OCI-LY1 (cell line): ENCODE results near the gene TIMM50.

Source experiments
- H2AFZ ChIP-seq: fragments of 200-600 bp; sonication (generic), shearing (Covaris generic); 2 replicates; pipeline ENCODE4 v1.6.0; 2014; ENCODE audit warnings: antibody characterized with exemption, mild to moderate bottlenecking, low read length
- H3F3A ChIP-seq: fragments of 200-600 bp; sonication (generic), shearing (Covaris generic); 2 replicates; pipeline ENCODE4 v1.6.0; 2014; ENCODE audit warnings: mild to moderate bottlenecking, antibody characterized with exemption, low read length, moderate library complexity; ENCODE audit not compliant: insufficient read depth
- H3K27ac ChIP-seq: fragments of 200-600 bp; sonication (generic); 2 replicates; pipeline ENCODE4 v1.5.1; 2014; ENCODE audit warnings: low read length, mixed run types, mild to moderate bottlenecking, low read depth; ENCODE audit not compliant: poor library complexity, severe bottlenecking
- H3K27me3 ChIP-seq: fragments of 200-600 bp; sonication (generic); 2 replicates; pipeline ENCODE4 v1.6.0; 2014; ENCODE audit warnings: antibody characterized with exemption, mild to moderate bottlenecking, low read length, moderate library complexity; ENCODE audit not compliant: insufficient read depth
- H3K36me3 ChIP-seq: fragments of 200-600 bp; sonication (generic); 2 replicates; pipeline ENCODE4 v1.6.1; 2014; ENCODE audit warnings: mild to moderate bottlenecking, antibody characterized with exemption, low read length, moderate library complexity, mixed read lengths; ENCODE audit not compliant: insufficient read depth
- H3K4me1 ChIP-seq: fragments of 200-600 bp; sonication (generic); 2 replicates; pipeline ENCODE4 v1.5.1; 2014; ENCODE audit warnings: mild to moderate bottlenecking, low read length, moderate library complexity; ENCODE audit not compliant: insufficient read depth, severe bottlenecking
- H3K4me2 ChIP-seq: fragments of 200-600 bp; sonication (generic), shearing (Covaris generic); 2 replicates; pipeline ENCODE4 v1.6.1; 2014; ENCODE audit warnings: low read length
- H3K4me3 ChIP-seq: fragments of 200-600 bp; sonication (generic); 2 replicates; pipeline ENCODE4 v1.5.1; 2014; ENCODE audit warnings: low read length, low read depth, mild to moderate bottlenecking, mixed read lengths; ENCODE audit not compliant: poor library complexity, severe bottlenecking
- H3K79me2 ChIP-seq: fragments of 200-600 bp; shearing (Covaris generic); 2 replicates; pipeline ENCODE4 v1.6.1; 2016; ENCODE audit warnings: mixed run types, low read length, mixed read lengths; ENCODE audit not compliant: insufficient read depth
- H3K9ac ChIP-seq: fragments of 200-600 bp; sonication (generic), shearing (Covaris generic); 2 replicates; pipeline ENCODE4 v1.6.1; 2014; ENCODE audit warnings: mild to moderate bottlenecking, low read length, mixed read lengths
- H3K9me2 ChIP-seq: fragments of 200-600 bp; sonication (generic), shearing (Covaris generic); 2 replicates; pipeline ENCODE4 v1.6.1; 2014; ENCODE audit warnings: low read depth, mild to moderate bottlenecking, low read length, mixed read lengths
- H3K9me3 ChIP-seq: fragments of 200-600 bp; shearing (Covaris generic); 2 replicates; pipeline ENCODE4 v1.6.1; 2014; ENCODE audit warnings: low read length, mixed read lengths
- H4K20me1 ChIP-seq: fragments of 200-600 bp; sonication (generic), shearing (Covaris generic); 2 replicates; pipeline ENCODE4 v1.6.0; 2016; ENCODE audit warnings: mild to moderate bottlenecking, low read length; ENCODE audit not compliant: insufficient read depth
- CTCF ChIP-seq: fragments of 200-600 bp; sonication (generic), shearing (Covaris generic); IDR thresholded peaks from 2 replicates; pipeline ENCODE4 v1.5.1; 2017; ENCODE audit warnings: mild to moderate bottlenecking, antibody characterized with exemption, low read length, moderate library complexity, mixed read lengths
- EZH2 ChIP-seq: fragments of 200-600 bp; sonication (generic), shearing (Covaris generic); IDR thresholded peaks from 2 replicates; pipeline ENCODE4 v1.8.0; 2017; ENCODE audit warnings: borderline replicate concordance, mixed run types, mild to moderate bottlenecking, antibody characterized with exemption, low read length, moderate library complexity, mixed read lengths

The TIMM50 gene

DNA sequence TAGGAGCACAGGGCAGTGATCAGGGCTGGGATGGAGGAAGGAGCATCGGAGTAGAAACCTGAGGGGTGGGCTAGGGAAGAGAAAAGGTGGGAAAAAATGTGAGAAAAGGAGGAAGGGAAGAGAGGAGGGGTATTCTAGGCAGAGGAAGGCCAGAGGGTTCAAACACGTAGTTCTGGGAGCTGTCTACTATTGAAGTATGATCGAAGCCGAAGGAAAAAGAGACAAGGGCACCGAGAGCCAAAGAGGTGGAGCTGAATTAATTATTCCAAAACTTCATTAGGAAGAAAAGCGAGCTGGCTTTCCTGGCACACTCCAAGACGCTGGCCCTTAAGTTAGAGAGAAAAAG lies 25.9 kb downstream of the TIMM50 start:
- no peak overlapping the region for H2AFZ ChIP-seq
- peaks cover 5% of the 10 kb centered on the region; the same call in 1 of the 2 replicates for H3K27me3 ChIP-seq
- H3K4me3 ChIP-seq: no peak overlapping the region
- TF ChIP-seq EZH2: no peak
- TF ChIP-seq CTCF: no peak
- no peaks in the 10 kb centered on the region for H4K20me1 ChIP-seq
- H3F3A ChIP-seq: no peaks in the 10 kb centered on the region
- H3K9me3 ChIP-seq: no peaks in the 10 kb centered on the region
- peaks cover 14% of the 10 kb centered on the region for H3K4me1 ChIP-seq
- no peaks in the 10 kb centered on the region; the same call in 1 of the 2 replicates for H3K36me3 ChIP-seq
- no peak overlapping the region for H3K27ac ChIP-seq
- no peak overlapping the region for H3K4me2 ChIP-seq
- H3K9me2 ChIP-seq: no peaks in the 10 kb centered on the region
- H3K9ac ChIP-seq: no peak overlapping the region
- no peaks in the 10 kb centered on the region for H3K79me2 ChIP-seq

GRCh38 chr19:39506944-39507714 lies 26.5 kb downstream of the TIMM50 start:
- Histone ChIP-seq H3K4me3 (peak overlapping the region; percentile 67), H3K27me3 (peaks cover 5% of the 10 kb centered on the region; the same call in 1 of the 2 replicates), H3K9me2 (no peaks in the 10 kb centered on the region), H3K4me1 (peaks cover 14% of the 10 kb centered on the region), H2AFZ (no peak overlapping the region), H3K9ac (peak overlapping the region; percentile 68), H3K36me3 (no peaks in the 10 kb centered on the region; the same call in 1 of the 2 replicates), H3K4me2 (peak overlapping the region; percentile 71), H3F3A (no peaks in the 10 kb centered on the region), H4K20me1 (no peaks in the 10 kb centered on the region), H3K79me2 (no peaks in the 10 kb centered on the region), H3K9me3 (no peaks in the 10 kb centered on the region), H3K27ac (no peak overlapping the region)
- TF ChIP-seq EZH2 (no peak), CTCF (no peak)

DNA sequence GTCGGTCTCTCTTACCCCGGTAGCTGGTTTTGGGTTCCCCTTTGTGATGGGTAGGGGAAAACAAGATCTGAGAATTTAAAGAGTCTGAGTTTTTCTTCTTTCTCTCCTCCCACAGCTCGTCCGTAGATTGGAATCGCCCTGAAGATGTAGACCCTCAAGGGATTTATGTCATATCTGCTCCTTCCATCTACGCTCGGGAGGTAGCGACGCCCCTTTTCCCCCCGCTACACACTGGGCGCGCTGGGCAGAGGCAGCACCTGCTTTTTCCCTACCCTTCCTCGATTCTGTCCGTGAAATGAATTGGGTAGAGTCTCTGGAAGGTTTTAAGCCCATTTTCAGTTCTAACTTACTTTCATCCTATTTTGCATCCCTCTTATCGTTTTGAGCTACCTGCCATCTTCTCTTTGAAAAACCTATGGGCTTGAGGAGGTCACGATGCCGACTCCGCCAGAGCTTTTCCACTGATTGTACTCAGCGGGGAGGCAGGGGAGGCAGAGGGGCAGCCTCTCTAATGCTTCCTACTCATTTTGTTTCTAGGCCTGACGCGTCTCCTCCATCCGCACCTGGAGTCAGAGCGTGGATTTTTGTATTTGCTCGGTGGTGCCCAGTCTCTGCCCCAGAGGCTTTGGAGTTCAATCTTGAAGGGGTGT lies 27.2 kb downstream of the TIMM50 start:
- Histone ChIP-seq H3K4me1 (peaks cover 10% of the 10 kb centered on the region), H4K20me1 (no peaks in the 10 kb centered on the region), H2AFZ (no peak overlapping the region), H3K27ac (no peak overlapping the region), H3K9me2 (no peaks in the 10 kb centered on the region), H3K4me2 (peak overlapping the region; percentile 71), H3K4me3 (peak overlapping the region; percentile 67), H3K27me3 (peaks cover 5% of the 10 kb centered on the region; the same call in 1 of the 2 replicates), H3K9ac (peak overlapping the region; percentile 68), H3K9me3 (no peaks in the 10 kb centered on the region), H3F3A (no peaks in the 10 kb centered on the region), H3K79me2 (no peaks in the 10 kb centered on the region), H3K36me3 (no peaks in the 10 kb centered on the region)
- TF ChIP-seq CTCF (no peak), EZH2 (no peak)
